GM18526 (cell line): ENCODE results near the gene SOX9.

Experiments
- POLR2A ChIP-seq: IDR thresholded peaks from 3 replicates; pipeline ENCODE4 v1.6.1; 2011; ENCODE audit not compliant: insufficient read length; ENCODE audit errors: extremely low read depth

The SOX9 gene

GRCh38 chr17:72158895-72159885, 38.4 kb downstream of the SOX9 start:
- TF ChIP-seq POLR2A, result no peak

GRCh38 chr17:72162569-72162968, 41.7 kb downstream of the SOX9 start:
- no peak for TF ChIP-seq POLR2A

GRCh38 chr17:72163474-72163873, 42.7 kb downstream of the SOX9 start:
- no peak for TF ChIP-seq POLR2A

GRCh38 chr17:72164158-72164739, 43.4 kb downstream of the SOX9 start:
- TF ChIP-seq POLR2A, result no peak

DNA sequence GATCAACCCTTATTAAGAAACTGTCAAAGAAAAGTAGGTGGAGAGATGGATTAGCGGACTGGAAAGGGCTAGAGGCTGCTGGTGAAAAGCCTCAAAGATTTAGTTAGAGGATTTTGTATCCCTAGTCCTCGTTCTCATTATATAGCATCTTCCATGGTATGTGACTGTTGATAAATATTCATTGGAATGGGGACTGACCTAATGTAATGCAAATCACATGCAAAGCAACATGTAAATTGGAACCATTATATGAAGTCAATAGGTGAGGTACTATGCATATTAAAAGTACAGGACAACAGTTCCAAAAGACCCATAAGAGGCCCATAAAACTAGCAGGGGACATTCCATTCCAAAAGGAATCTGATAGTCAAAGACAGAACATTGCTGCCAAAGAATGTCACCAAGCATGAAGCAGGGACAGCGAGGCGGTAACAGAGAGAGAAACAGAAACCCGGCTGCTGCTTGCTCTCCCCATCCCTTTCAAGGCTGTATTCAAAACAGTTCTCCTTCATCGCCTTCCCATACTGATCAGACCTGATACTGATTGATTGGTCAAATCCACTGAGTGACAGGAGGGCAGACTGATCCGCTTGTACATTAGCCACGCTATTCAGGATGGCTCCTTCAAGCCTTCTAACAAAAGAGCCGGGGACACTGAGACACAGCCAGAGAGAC, 44.5 kb downstream of the SOX9 start:
- TF ChIP-seq POLR2A, result no peak

DNA sequence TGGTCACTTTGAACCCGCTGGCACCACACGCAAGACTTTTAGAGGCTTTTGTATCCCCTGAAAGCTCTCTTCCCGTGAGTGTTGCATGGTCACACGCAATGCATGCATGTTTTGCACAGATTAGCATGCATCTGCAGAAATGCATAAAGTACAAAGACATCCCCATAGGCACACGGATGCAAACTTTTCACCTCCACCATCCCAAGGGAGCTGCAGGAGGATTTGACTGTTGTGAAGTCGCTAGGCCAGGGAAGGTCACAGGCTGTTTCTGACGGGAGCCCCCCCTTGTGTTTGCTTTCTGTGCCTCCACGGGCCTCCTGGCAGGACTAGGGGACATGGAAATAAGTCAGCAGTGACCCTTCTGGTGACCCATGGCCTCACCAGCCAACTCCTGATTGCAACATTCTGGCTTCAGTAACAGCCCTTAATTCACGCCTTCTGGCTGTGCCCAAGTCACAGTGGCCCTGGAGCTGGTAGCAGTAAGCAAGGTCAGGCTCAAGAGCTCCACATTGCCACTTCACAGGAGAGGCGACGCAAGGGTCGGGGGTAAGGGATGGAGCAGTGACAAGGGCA, 45.1 kb downstream of the SOX9 start:
- no peak for TF ChIP-seq POLR2A

- no peak for TF ChIP-seq POLR2A
Measured at GRCh38 chr17:72167593-72167992, 46.8 kb downstream of the SOX9 start.

DNA sequence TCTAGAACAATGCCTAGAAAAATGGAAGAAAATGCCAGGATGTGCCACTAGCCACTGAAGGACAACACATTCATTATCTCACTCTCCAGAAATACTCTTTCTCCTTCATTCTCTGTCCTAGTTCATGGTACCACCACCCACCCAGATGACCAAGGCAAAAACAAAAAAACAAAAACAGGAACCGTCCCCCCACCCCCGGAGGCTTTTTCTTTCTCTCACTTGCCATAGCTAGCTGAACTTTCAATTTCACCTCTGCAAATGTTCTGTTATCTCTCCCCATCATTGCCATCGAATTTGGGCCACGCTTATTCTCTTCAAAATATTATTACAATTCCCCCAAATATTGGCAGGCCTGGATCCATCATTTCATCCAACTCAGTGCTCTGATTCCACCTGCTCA, 49.0 kb downstream of the SOX9 start:
- no peak for TF ChIP-seq POLR2A

DNA sequence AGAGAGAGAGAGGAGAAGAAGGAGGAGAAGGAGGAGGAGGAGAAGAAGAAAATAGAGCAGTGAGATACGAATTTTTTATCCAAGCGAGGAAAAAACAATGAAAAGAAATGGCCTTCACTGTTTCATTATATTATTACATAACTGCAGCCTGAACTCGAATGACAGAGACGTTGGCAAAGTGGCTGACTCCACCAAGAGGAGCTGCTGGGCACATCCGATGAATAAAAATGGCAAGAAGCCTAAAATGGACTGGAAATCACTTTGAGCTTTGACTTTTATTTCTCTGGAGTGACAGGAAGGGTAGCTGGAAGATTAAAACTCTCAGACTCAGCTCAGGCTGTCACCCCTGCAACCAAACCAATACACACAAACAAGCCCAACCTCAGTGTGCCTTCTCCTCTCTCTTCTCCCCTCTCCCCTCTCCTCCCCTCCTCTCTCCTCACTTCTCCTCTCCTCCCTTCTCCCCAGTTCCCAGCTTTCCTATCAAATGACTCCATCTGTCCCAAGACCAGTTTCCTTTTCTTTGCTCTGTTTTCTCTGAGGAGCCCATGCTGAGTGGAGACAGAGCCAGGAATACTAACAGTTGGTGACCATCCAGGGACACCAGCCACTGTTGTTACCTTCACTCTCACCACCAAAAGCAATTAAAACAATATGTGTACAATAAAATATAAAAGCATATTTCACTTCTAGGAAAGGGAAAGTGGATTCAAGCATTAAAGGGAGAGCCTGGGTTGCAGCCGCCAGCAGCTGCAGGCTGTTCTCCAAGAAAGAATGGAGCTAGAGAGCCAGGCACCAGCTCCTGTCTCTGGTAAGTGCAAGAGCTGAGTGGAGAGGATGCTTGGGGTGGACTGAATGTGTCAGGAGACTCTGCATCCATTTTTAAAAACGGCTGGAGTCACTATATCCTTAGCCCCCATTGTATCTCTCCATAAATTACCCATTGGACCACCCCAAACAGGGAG, 51.2 kb downstream of the SOX9 start:
- TF ChIP-seq POLR2A, result no peak

GRCh38 chr17:72173499-72174116, 52.8 kb downstream of the SOX9 start:
- no peak for TF ChIP-seq POLR2A

- no peak for TF ChIP-seq POLR2A
Measured at GRCh38 chr17:72175263-72175662, 54.4 kb downstream of the SOX9 start.
